GM12874 (cell line): ENCODE measurements around the gene CREM.
A peak's percentile ranks its signal among the peaks of the same experiment; 100 is the strongest.

Experiments
- TF ChIP-seq, protein P1 (sequence below): IDR thresholded peaks from 2 replicates; pipeline ENCODE4 v1.5.1; 2011; ENCODE audit warnings: low read depth, mild to moderate bottlenecking, control low read depth, low read length, moderate library complexity; ENCODE audit not compliant: insufficient read depth

CREM gene

DNA sequence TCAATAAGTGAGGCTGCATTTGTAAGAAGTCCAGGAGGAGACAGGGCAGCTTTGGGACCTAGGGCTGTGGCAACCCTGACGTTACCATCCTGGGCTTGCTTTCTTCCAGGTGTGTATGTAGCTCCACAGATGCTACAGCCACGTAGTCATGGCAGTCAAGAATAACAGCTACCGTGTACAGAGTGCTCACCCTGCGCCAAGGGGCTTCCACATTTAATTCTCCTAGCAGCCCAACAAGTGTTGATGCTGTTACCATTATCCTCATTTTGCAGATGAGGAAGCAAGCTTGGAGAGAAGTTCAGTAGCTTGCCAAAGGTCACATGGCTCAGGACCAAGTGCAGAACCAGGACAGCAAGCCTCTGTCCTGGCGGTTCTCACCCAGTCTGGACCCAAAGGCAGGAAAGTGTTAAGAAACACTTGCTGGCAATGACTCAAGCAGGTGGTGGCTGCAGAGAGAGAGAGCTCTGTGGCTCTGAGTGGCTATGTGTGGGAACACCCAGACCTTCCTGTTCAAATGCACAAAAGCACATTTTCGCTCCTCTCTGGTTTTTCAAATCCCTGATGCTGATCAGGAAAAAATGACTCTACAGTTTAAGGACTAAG is 89.8 kb downstream of the CREM start:
- TF ChIP-seq, protein P1, sequence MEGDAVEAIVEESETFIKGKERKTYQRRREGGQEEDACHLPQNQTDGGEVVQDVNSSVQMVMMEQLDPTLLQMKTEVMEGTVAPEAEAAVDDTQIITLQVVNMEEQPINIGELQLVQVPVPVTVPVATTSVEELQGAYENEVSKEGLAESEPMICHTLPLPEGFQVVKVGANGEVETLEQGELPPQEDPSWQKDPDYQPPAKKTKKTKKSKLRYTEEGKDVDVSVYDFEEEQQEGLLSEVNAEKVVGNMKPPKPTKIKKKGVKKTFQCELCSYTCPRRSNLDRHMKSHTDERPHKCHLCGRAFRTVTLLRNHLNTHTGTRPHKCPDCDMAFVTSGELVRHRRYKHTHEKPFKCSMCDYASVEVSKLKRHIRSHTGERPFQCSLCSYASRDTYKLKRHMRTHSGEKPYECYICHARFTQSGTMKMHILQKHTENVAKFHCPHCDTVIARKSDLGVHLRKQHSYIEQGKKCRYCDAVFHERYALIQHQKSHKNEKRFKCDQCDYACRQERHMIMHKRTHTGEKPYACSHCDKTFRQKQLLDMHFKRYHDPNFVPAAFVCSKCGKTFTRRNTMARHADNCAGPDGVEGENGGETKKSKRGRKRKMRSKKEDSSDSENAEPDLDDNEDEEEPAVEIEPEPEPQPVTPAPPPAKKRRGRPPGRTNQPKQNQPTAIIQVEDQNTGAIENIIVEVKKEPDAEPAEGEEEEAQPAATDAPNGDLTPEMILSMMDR, result no peak

DNA sequence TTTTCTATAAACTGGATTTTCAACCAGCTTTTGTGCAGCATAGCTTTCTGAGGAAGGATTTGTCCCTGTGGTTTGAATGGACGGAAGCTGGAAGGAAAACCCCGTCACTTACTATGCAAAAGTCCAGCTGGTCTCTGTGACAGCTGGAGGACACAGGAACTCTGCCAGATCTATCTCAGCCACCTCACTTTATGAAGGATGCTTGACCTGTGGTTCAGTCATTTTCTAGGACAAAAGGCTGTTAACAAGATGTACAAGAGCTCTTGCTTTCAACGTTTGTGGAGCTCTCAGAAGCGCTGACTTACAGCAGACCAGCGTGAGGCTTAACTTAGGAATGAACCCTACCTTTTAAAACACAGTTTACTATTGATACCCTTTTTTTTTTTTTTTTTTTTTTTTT is 90.8 kb downstream of the CREM start:
- TF ChIP-seq, protein P1, result no peak

DNA sequence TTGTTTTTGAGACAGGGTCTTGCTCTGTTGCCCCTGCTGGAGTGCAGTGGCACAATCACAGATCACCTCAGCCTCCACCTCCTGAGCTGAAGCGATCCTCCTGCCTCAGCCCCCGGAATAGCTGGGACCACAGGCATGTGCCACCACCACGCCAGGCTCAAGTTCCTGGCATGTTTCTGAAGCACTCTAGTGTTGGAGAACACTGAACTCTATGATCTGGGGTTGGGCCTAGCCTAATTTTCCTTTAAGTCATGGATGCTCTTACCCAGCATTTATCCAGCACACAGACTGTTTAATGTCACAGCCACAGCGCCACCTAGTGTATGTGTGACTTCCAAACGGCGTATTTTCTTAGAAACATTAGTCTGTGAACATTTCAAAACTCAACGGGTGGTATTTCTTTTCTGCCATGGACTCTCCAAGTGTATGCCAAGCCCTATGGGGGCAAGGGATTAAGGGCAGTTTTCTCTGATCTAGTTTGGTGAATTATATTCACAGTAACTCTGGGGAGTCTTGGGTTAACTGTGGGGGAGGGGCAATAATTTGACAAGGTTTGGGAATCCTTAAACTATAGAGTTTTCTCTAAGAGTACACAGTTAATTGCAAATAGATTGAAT is 91.8 kb downstream of the CREM start:
- TF ChIP-seq, protein P1, result peak; percentile 57

DNA sequence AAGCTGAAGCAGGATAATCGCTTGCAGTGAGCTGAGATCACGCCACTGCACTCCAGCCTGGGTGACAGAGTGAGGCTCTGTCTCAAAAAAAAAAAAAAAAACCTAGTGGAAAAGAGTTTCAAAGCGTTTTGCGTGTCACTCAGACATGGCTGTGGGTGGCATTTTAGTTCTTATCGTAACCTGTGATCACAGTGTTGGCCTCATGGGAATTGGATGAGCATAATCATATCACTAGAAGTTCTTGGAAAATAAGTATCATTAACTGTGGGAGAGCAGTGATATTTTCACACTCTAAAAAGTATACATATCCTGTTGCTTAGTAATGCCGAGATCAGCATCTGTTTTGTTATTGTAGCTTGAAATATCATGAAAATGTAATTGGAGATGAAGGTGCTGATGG is 92.6 kb downstream of the CREM start:
- TF ChIP-seq, protein P1, result no peak

DNA sequence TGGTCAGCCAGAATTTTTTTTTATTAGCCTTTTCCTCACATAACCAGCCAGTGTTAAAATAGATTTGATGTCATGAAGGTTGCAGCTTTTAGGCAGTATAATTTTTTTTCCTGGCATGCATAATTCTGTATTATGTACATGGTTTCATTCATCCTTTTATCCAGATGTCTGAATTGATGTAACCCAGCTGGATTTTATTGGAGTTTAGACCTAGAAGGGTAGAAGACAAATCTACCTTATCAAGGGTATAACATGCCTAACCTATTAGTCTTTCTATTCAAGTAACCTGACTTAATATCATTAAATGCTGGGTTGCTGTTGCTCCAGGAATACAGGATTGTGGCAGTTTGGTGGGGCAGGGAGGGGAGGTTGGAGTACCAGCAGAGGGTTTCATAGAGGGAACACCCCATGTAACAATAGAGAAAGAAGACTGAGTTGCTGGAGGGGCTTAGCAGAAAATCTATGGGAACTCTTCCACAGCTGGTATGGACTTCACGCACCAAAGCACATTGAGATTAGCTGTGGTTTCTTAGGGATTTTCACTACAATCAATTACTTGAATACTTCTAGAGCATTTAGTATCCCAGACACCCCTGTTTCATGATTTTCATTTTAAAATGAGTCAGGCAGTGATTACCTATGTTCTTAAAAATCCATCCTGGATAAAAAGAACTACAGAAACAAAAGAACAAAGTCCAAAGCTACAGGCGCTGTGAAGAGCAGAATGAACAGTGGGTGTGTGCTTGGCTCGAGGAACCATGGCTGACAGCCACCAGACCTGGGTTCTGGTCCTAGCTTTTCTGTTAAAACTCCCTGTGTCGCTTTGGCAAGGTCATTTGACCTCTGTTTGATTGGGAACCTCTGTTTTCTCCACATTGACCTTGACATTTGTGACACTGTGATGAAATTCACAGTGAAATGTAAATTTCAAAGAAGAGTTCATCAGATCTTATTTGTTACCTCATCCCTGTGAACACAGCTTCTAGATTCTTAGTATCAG is 93.5 kb downstream of the CREM start:
- TF ChIP-seq, protein P1, result no peak

DNA sequence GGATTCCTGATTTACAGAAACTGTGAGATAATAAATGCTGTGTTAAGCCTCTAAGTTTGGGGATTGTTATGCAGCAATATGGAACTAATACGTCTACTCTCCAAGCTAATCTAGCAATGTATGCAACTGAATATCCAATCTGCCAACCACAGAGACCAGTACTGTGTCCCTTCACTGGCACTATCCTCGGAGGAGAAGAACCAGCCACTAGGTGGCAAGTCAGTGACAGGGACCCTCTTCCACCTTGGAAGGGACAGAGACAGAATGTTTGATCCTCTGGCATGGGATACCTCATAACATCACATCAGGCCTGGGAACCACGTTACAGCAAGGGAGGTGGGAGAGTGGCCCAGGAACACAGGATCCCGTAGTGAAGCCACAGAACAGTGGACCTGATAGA is 96.4 kb downstream of the CREM start:
- TF ChIP-seq, protein P1, result peak; percentile 14; the same call in 1 of the 2 replicates
